Measurements from ENCODE around the gene CST8.

CST8 gene

GRCh38 chr20:23476015-23476754 lies 14.7 kb upstream of the CST8 start:
- DNase-seq, result no peak

GRCh38 chr20:23477223-23477622 lies 13.7 kb upstream of the CST8 start:
- DNase-seq, result no peak

GRCh38 chr20:23479043-23479442 lies 11.9 kb upstream of the CST8 start:
- DNase-seq, result no peak

DNA sequence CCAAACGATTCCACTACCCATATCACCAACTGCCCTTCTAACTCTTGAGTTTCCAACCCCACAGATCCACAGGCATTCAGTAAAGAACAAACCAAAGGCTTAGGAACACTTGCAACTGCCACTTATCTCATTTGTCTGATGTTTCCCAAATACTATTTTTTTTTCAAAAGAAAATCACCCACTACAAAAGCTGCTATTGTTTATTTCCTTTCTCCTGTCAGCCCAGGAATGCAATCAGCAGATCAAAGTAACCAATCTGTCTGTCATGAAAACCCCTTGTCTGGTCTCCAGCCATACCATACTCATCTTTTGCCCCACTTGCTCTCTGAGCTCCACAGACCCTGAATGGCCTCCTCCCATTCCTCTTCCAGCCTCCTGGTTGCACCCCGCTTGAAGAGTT lies 8.8 kb upstream of the CST8 start:
- DNase-seq, result no peak

DNA sequence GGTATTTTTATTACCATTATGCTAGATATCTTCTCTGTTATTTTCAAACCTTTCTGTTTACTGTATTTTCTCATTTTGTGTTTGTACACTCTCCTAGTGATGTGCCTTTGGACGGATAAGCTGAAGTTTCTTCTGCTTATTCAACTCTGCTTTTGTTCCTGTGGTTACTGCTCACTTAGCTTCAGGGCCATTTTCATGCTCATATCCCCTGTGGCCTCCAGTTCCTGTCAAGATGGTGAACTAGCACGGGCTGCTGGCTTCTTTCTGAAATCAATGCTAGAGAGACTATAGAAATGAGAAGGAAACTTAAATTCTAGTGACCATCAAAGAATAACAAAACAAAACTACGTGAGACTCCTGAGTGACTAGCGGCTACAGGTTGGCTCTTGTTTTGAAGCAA lies 6.8 kb upstream of the CST8 start:
- no peak for DNase-seq

GRCh38 chr20:23488470-23488869 lies 2.4 kb upstream of the CST8 start:
- DNase-seq, result no peak

- no peak for DNase-seq
These were observed 1.9 kb upstream of the CST8 start for GRCh38 chr20:23488996-23489395.

GRCh38 chr20:23492292-23492691 lies 1.4 kb downstream of the CST8 start:
- DNase-seq, result no peak

DNA sequence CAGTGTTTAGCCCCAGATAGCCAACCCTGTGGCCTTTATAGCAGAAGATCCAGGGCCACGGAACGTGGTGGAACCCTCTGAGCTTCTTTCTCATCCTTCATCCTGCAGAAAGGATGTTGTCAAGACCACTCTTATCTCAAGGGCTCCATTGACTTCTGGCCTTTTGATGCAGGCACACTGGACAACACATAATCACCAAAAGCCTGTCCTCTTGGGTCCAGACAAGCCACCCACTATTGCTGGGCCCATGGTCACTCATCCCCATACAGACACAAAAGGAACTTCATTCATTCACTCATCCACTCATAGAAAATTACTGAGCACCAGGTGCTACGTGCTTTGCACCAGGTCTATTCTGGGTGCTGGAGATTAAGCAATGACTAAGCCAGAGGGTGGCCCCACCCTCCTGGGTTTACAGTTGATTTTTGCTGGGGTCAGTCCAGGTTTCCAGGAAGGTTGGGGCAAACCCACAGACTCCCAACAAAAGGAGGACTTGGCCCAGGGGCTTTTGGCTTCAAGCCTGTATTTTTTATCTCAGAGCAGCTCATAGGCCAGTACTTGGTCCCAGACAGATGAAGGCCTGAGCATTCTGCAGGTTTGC lies 2.4 kb downstream of the CST8 start:
- DNase-seq, result no peak

- DNase-seq, result no peak
These were observed 6.6 kb downstream of the CST8 start for GRCh38 chr20:23497536-23497935.

GRCh38 chr20:23501926-23502325 lies 11.0 kb downstream of the CST8 start:
- no peak for DNase-seq

- no peak for DNase-seq
These were observed 12.7 kb downstream of the CST8 start for GRCh38 chr20:23503649-23504048.

GRCh38 chr20:23507346-23507745 lies 16.4 kb downstream of the CST8 start:
- DNase-seq, result no peak

- no peak for DNase-seq
These were observed 17.7 kb downstream of the CST8 start for GRCh38 chr20:23508449-23509229.

DNA sequence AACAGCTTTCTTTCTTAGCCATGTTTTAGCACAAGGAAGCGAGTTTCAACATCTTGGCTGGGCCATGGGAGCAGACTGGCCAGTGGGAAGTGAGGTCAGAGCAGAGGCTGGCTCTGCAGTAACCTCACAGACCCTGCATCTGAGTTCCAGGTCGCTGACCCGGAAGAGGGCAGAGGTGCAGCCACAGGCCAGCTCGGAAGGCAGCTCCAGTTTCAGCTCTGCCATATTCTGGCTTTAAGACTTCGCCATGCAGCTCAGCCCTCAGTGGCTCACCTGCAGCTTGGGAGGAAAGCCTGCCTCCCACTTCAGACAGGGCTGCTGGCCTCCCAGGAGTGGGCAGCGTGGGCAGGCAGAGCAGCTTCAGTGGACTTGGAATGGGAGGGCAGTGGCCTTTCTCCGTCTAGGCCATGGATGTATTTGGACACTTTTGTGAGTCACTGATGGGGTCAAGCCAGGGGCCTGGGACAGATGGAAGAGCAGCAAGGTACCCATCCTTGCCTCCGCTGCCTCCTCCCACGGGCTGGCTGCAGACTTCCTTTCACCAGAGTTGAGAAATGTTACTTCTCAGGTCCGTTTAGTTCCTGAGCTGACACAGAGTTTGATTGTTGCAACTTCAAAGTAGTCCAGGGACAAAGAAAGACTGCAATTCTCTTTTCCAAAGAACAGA lies 18.5 kb downstream of the CST8 start:
- DNase-seq, result no peak

GRCh38 chr20:23510000-23510590 lies 19.2 kb downstream of the CST8 start:
- DNase-seq, result no peak

DNA sequence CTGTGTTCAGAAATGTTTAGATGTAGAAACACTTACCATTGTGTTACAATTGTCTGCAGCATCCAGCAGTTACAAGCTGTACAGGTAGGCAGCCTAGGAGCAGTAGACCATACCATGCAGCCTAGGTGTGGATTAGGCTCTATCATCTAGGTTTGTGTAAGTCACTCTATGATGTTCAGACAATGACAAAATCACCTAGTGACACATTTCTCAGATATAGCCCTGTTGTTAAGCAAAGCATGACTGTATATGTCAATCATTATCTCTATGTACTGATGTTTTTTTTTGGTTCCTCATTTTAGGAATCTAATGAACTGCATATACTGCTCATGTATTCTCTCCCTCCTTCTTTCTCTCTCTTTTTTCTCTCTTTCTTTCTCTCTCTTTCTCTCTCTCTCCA lies 22.2 kb downstream of the CST8 start:
- no peak for DNase-seq

DNA sequence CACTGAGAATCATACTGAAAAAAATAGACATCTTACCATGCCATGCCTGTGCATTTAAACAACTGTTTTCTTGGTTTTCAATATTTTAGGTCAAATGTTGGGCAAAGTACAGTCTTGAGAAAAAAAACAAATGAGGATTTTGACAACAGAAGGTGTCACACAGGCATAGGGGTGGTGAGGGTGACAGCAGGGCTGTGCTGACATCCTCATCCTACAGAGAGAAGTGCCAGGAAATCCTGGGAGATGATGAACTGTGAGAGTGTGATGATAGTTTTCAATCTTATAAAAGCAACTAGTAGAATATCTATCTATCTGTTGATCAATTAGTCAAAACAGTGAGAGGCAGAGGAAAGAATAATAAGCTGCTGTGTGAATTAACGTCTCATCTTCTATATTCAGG lies 23.9 kb downstream of the CST8 start:
- DNase-seq, result no peak

GRCh38 chr20:23515250-23515939 lies 24.5 kb downstream of the CST8 start:
- no peak for DNase-seq

GRCh38 chr20:23517719-23518118 lies 26.8 kb downstream of the CST8 start:
- DNase-seq, result no peak

- no peak for DNase-seq
These were observed 28.6 kb downstream of the CST8 start for GRCh38 chr20:23519556-23519955.

GRCh38 chr20:23520185-23520584 lies 29.3 kb downstream of the CST8 start:
- DNase-seq, result no peak

DNA sequence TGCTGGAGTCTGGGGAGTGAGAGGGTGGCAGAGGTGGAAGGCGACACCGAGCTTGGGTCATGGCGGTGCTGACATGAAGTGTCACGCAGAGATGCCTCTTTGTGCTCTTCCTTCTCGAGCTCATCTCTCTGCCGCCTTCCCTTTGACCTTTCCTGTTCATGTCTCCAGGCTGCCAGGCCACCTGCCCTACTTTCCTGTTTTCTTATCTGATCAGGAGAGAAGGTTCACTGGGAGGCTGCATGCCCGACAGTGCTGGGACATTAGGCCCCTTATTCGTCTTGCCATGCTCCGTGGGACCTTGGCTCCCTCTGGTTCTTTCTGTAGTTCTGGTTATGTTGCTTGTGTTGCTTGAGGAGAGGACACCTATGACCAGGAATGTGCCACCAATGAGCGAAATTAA lies 33.2 kb downstream of the CST8 start:
- no peak for DNase-seq
